Measurements from ENCODE around the gene NT5C2. TPM values are rescaled to one million over a fixed set of nuclear protein-coding genes. Genes with fewer than 3 reads are reported as not detected.
A peak's percentile ranks its signal among the peaks of the same experiment; 100 is the strongest.

NT5C2 gene
- polyA plus RNA-seq, 3 donors: 68.6 to 116 (median 81.8) TPM

DNA sequence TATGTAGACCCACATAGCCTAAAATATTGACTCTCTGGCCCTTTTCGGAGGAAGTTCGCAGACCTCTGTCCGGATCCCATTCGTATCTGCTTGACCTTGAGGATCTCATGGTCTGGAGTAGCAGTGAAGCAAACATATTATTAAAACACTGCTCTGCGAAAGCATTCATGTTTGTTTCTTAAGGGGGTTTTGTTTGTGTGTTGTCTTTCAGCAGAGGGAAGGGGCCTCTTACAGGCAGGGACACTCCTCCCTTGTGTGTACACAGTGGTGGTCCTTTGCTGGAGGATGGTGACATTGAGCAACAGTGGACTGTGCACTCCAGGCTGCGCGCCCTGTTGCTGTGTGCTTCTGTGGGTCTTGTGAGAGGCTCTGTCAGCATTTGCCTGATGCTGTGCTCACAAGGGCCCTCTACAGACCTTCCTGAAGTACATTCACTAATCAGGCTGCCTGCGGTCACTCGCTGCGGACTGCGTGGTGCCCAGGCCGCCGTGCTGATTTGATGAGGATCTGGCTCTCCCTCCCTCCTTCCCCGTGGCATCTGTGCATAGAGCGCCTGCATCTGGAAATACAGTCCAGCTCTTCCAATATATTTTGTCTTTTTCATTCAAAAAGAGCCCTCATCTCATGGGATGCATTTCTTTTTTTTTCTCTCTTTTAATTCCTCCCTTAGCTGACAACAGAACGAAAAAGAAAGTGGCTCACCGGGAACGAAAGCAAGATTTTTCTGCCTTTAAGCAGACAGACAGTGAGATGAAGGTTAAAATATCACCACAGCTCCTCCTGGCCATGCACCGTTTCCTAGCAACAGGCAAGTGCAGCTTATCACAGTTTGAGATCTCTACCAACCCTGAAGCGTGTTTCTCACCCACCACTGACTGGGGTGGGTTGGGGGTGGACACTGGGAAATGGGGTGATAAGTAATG, 139.2 kb downstream of the NT5C2 start:
- TF ChIP-seq, protein P1, sequence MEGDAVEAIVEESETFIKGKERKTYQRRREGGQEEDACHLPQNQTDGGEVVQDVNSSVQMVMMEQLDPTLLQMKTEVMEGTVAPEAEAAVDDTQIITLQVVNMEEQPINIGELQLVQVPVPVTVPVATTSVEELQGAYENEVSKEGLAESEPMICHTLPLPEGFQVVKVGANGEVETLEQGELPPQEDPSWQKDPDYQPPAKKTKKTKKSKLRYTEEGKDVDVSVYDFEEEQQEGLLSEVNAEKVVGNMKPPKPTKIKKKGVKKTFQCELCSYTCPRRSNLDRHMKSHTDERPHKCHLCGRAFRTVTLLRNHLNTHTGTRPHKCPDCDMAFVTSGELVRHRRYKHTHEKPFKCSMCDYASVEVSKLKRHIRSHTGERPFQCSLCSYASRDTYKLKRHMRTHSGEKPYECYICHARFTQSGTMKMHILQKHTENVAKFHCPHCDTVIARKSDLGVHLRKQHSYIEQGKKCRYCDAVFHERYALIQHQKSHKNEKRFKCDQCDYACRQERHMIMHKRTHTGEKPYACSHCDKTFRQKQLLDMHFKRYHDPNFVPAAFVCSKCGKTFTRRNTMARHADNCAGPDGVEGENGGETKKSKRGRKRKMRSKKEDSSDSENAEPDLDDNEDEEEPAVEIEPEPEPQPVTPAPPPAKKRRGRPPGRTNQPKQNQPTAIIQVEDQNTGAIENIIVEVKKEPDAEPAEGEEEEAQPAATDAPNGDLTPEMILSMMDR (IDR thresholded peaks at IDR 0.05): peak; percentile 35
- DNase-seq: peak; percentile 14 to 23 (median 15)
- no peaks in the 10 kb centered on the region for H3K79me2 ChIP-seq (ENCODE audit: insufficient read depth, low read length)
- peaks cover 3 to 14% of the 10 kb centered on the region in 2 donors for H3K4me1 ChIP-seq (ENCODE audit: control insufficient read depth in 1 of 2, insufficient read depth in 2 of 2, low read length in 2 of 2)
- no peaks in the 10 kb centered on the region for H3K27me3 ChIP-seq (ENCODE audit: control insufficient read depth in 2 of 2, insufficient read depth in 2 of 2, low read length in 2 of 2)
- H3K9me3 Mint-ChIP-seq: peaks cover 0 to 3% (median 0%) of the 10 kb centered on the region in 7 donors
- H4K20me1 ChIP-seq (ENCODE audit: insufficient read depth, low read length): no peaks in the 10 kb centered on the region
- H3K4me1 Mint-ChIP-seq: peaks cover 38% of the 10 kb centered on the region
- peak overlapping the region; percentile 66 for H3K4me2 ChIP-seq (replicated peaks; ENCODE audit: extremely low read depth, low read length, poor library complexity, severe bottlenecking)
- H3K9ac ChIP-seq (ENCODE audit: insufficient read depth, low read length, poor library complexity, severe bottlenecking): peak overlapping the region; percentile 36
- WGBS (ENCODE audit: insufficient coverage): 46% methylated on average over 12 of the region's 20 CpGs
- intact Hi-C loops (cut with micrococcal nuclease): no loop called here
- H3K36me3 Mint-ChIP-seq: peaks cover 0 to 13% of the 10 kb centered on the region in 2 donors
- no peak overlapping the region for H2AFZ ChIP-seq (ENCODE audit: insufficient read depth, low read depth, low read length, poor library complexity, severe bottlenecking)
- H3K4me3 Mint-ChIP-seq: peak overlapping the region; percentile 81 to 93
- H3K27ac ChIP-seq (ENCODE audit: low read depth in 1 of 2, low read length in 2 of 2): no peak overlapping the region
- no peaks in the 10 kb centered on the region for H3K9me3 ChIP-seq (replicated peaks in 1 of 2; ENCODE audit: control insufficient read depth in 1 of 2, insufficient read depth in 1 of 2, low read length in 2 of 2)
- H3K4me3 ChIP-seq (replicated peaks in 1 of 3; ENCODE audit: low read depth in 2 of 3, low read length in 3 of 3): peak overlapping the region; percentile 15 to 58 (median 28)
- peak overlapping the region in 2 of 7 donors; percentile 8 to 59 for H3K27ac Mint-ChIP-seq
- peaks cover 1 to 2% (median 2%) of the 10 kb centered on the region in 3 donors for H3K27me3 Mint-ChIP-seq (ENCODE audit: low read depth in 3 of 3)
- H3K36me3 ChIP-seq (replicated peaks in 1 of 2; ENCODE audit: control insufficient read depth in 1 of 2, insufficient read depth in 2 of 2, low read length in 2 of 2): no peaks in the 10 kb centered on the region

DNA sequence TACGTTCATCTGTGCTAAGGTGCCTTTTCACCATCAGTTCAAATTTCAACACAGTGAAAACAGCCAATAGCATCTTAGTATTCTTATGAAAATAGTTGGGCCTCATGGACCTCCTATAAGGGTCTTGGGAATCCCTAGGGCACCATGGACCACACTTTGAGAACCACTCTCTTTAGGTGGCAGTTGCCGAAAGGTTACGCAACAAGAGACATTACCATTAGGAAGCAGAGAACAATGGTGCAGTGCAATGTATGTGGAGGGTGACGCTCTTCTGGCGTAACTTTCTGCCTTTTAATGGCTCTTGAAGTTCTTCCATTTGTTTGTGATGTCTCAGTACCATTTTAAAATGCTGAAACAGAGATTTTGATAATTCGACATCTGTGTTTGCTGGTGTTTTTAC, 143.8 kb downstream of the NT5C2 start:
- no peak for DNase-seq
- H3K4me3 Mint-ChIP-seq: no peak overlapping the region
- Histone ChIP-seq H3K4me1 (ENCODE audit: control insufficient read depth in 1 of 2, insufficient read depth in 2 of 2, low read length in 2 of 2) (peaks cover 3 to 12% of the 10 kb centered on the region in 2 donors), H3K9ac (ENCODE audit: insufficient read depth, low read length, poor library complexity, severe bottlenecking) (no peak overlapping the region), H3K4me3 (replicated peaks in 1 of 3; ENCODE audit: low read depth in 2 of 3, low read length in 3 of 3) (no peak overlapping the region), H3K27me3 (ENCODE audit: control insufficient read depth in 2 of 2, insufficient read depth in 2 of 2, low read length in 2 of 2) (no peaks in the 10 kb centered on the region), H4K20me1 (ENCODE audit: insufficient read depth, low read length) (no peaks in the 10 kb centered on the region), H3K27ac (ENCODE audit: low read depth in 1 of 2, low read length in 2 of 2) (no peak overlapping the region), H3K36me3 (replicated peaks in 1 of 2; ENCODE audit: control insufficient read depth in 1 of 2, insufficient read depth in 2 of 2, low read length in 2 of 2) (no peaks in the 10 kb centered on the region), H2AFZ (ENCODE audit: insufficient read depth, low read depth, low read length, poor library complexity, severe bottlenecking) (no peak overlapping the region), H3K9me3 (replicated peaks in 1 of 2; ENCODE audit: control insufficient read depth in 1 of 2, insufficient read depth in 1 of 2, low read length in 2 of 2) (no peaks in the 10 kb centered on the region), H3K4me2 (replicated peaks; ENCODE audit: extremely low read depth, low read length, poor library complexity, severe bottlenecking) (no peak overlapping the region), H3K79me2 (ENCODE audit: insufficient read depth, low read length) (no peaks in the 10 kb centered on the region)
- H3K9me3 Mint-ChIP-seq: peaks cover 0 to 2% (median 0%) of the 10 kb centered on the region in 7 donors
- H3K36me3 Mint-ChIP-seq: peaks cover 0 to 4% of the 10 kb centered on the region in 2 donors
- peaks cover 30% of the 10 kb centered on the region for H3K4me1 Mint-ChIP-seq
- intact Hi-C loops (cut with micrococcal nuclease): no loop called here
- H3K27ac Mint-ChIP-seq: no peak overlapping the region
- 64% methylated on average over 4 of the region's 6 CpGs for WGBS (ENCODE audit: insufficient coverage)
- H3K27me3 Mint-ChIP-seq (ENCODE audit: low read depth in 3 of 3): peaks cover 0 to 3% (median 2%) of the 10 kb centered on the region in 3 donors
- TF ChIP-seq, protein P1 (IDR thresholded peaks at IDR 0.05): no peak

Measured in CD14-positive monocyte (primary cell).